DMS153 (cell line): Measurements from ENCODE around the gene CPLX3.

Source experiments
- DNase-seq: peaks from one replicate; lab custom pipeline; 2025; lab: John Stamatoyannopoulos, UW

Gene CPLX3

DNA sequence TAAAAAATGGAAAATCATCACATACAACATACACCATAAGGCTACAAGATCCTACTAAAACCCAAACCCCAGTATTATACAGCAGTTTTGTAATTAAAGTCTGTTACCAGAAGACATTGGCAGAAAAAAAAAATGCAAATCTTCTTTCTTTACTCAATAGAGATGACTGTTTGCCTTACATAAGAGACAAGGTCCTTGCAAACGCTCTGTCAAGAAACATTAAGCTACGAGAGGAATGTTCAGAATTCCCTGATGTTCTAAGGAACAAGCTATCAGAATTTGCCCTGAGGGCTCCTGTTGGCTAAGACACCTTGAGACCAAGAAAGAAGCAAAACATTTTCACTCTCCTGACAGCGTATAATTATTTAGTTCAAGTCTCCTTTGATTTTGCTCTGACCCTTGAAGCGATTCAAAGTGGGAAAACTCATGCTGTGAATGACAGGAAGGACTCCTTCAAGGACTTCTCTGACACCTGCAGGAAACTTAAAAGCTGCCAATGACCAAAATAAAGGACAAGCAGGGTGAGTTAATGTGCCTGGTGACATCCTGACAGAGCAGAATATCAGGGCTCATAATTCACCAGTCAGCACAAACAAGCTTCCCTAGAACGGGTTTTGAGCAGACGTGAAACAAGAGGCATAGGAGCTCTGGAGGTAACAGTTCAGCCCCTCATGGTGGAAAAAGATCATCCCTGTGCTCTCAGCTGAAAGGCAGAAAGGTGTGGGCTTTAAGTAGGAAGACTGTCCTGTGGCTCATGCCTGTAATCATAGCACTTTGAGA is 44.2 kb downstream of the CPLX3 start:
- DNase-seq = no peak

DNA sequence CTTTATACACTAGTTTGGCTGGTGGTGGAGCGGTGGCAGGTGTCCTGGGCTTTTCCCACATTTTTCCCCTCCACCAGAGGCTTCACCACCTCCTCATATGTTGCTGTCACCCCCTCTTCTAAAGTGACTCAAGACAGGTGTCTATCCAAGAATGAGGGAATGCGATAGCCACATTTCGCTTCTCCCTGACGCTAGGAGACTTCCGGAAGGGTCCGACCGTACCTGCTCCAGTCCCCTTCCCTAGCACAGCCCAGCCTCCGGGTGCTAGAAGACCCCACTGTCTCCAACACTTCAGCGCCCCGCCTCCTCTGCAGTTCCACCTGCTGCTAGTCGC is 46.2 kb downstream of the CPLX3 start:
- DNase-seq = no peak

DNA sequence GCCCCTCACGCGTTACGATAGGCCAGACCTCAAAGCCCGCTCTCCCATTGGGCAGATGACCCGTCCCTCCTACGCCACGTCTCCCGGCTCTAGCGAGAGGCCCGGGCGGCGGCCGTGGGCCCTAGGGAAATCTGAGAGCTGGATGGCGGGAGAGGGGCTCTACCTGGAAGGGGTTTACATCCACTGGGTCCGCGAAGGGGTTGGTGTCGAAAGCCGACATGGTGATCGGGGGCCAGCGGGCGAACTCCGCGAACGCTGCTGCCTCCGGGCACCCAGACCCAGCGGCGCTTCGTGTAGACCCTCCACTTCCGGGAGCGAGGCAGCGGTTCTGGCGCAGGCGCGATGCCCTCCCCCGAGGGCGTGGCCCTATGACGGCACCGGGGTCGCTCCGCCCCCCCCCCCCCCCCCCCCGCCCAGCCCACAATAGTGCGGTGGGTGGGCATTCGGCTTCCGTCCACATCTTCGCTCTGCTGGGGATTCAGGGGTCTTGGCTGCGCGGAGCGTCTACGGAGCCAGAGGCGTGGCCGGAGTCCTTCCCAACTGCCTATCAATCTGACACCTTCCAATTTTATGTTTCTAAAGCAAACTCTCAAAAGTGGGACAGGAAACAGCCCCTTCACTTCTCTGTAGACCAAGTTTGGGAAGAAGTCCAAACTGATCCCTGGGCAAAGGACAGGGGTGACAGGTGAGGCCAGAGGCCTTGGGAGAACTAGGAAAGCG is 46.8 kb downstream of the CPLX3 start, which contains the start of gene SCAMP2:
Gene SCAMP2 (minus strand): TSS at position 330 of the 720 bp plus-strand sequence. CDS start 110 bp downstream, at position 220.
- DNase-seq = peak; percentile 42

DNA sequence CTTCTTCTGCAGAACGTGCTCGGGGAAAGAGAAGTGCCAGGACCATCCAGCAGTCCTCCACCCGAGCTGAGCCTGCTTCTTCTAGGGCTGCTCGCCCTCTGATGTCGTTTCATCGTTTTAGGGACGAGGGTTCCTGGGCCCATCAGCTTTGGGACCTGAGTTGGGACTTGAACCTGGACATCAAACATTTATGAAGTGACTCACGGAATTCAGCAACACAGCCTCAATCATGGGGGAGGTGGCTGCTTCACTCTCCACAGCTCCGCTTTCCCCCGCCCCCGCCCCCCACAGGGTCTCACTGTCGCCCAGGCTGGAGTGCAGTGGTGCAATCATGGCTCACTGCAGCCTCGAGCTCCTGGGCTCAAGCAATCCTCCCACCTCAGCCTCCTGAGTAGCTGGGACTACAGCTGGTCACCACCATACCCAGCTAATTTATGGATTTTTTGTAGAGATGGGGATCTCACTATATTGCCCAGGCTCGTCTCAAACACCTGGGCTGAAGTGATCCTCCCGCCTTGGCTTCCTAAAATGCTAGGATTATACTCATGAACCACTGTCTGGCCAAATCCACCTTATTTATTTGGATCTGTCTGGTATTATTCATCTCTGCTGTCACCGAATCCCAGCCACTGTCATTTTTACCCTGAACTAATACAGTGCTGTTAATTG is 47.5 kb downstream of the CPLX3 start:
- DNase-seq = peak; percentile 2

DNA sequence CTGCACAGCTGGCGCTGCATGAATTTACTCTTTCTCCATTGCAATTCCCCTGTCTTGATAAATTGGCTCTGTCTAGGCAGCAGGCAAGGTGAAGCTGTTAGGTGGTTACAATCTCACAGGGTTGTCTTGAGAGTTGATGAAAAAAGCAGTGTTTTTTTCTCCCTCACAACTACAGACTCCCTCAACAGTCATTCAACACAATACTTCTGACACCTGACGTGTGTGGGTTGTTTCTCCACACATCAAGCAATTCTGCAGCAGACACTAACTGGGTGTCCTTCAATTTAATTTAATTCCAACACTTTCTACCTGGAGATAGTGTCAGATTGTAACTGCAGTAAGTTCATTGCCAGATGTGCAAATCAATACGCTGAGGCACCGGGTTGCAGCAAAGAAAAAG is 51.8 kb downstream of the CPLX3 start:
- no peak for DNase-seq
